DMS 273 (cell line): ENCODE measurements around the gene GRK1.
"Not testable (repeated sequence)": the region's sequence is repeated elsewhere in the genome, so short reads cannot be mapped to it uniquely, and the experiment has no call there.

ENCODE experiments used
- DNase-seq: peaks from one replicate; lab custom pipeline; 2025; ENCODE audit not compliant: unreplicated experiment; lab: John Stamatoyannopoulos, UW

Gene GRK1

DNA sequence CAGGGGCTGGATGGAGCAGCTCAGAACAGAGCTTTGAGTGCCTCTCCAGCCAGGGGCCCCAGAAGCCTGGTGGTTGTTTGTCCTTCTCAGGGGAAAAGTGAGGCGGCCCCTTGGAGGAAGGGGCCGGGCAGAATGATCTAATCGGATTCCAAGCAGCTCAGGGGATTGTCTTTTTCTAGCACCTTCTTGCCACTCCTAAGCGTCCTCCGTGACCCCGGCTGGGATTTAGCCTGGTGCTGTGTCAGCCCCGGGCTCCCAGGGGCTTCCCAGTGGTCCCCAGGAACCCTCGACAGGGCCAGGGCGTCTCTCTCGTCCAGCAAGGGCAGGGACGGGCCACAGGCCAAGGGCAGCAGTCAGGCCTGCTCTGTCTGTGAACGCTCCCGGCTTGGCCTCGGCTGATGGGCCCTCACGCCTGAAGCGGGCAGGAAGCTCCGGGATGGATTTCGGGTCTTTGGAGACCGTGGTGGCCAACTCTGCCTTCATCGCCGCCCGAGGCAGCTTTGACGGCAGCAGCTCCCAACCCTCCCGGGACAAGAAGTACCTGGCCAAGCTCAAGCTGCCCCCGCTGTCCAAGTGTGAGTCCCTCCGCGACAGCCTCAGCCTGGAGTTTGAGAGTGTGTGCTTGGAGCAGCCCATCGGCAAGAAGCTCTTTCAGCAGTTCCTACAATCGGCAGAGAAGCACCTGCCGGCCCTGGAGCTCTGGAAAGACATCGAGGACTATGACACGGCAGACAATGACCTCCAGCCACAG lies at the start of gene GRK1:
GRK1 (plus strand) TSS at position 269 of the 751 bp plus-strand sequence; CDS start at position 437, 168 bp downstream.
- peak; percentile 17 for DNase-seq

DNA sequence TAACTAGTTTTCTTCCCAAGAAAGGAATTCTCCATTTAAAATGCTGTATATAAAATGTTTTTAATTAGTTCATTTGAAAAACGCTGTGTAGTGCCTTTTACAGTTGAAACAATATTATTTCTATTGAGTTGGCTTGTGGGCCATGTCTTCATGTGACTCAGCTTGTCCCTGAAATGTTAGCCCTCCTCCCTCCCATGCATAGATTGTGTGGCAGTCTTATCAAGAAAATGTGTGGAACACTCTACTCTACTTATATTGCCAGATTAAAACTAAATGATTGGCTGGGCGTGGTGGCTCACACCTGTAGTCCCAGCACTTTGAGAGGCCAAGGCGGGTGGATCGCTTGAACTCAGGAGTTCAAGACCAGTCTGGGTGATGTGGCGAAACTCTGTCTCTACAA lies 49.1 kb upstream of the GRK1 start:
- no peak for DNase-seq

DNA sequence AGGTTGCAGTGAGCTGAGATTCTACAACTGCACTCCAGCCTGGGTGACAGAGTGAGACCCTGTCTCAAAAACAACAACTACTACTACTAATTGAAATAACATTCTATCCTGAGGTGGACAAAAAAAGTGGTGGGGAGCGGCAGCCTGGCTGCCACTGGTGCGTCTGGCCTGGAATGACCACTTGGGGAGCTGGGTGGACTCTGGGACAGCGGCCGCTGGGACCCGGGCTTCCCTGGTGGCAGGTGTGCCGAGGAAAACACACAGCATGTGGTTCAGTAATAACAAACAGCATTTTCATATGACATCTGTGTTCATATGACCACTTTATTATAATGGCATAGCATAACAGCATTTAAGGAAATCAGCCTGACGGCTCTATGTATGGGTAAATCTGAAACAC lies 48.6 kb upstream of the GRK1 start:
- DNase-seq, result no peak

DNA sequence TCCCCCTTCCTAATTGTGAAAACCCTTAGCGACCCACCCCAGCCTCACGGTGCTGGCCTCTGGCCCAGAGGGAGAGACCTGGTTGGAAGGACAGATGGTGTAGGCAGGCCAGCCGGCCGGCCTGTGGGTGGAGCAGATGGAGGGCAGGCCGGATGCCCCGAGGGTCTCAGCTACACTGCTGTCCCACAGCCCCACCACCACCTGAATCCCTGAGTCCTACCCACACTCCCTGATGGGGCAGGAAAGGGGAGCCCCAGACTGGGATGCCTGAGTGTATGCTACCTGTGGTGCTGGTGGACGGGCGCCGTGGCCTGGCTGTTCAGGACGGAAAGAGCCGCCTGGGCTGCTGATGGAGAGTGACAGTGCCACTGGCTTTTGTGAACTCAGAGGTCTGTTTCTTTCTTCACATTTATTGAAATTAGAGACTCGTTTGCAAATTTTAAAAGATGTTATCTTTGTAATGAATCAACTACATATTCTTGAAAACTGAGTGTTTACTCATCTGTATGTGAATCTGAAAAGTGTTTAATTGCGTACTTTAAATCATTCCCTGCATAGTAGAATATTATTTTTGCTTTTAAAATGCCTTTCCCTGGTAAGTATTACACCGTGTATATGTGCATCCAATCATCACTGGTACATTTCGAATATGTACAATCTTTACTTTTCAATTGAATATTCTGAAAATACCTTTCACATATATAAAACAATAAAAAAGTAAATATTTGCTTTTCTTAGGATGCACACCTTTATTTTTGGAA lies 46.8 kb upstream of the GRK1 start:
- DNase-seq, result peak; percentile 62

DNA sequence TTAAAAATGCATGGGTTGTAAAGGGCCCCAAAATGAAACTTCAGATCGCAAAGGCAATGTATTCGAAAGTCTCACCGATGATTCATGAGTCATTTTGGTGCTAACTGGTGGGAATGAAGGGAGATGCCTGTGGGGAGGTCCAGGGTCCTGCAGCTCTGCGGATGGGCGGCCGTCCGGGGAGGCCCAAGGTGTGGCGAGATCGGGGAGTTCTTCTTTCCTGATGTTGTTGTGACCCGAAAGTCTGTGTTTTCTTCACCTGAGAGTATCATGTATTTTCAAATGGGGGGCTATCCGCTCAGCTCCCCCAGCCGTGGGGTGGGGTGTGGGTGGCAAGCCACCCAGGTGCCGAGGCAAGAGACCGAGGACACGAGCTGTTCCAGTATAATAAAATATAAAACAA lies 46.0 kb upstream of the GRK1 start:
- DNase-seq, result no peak

DNA sequence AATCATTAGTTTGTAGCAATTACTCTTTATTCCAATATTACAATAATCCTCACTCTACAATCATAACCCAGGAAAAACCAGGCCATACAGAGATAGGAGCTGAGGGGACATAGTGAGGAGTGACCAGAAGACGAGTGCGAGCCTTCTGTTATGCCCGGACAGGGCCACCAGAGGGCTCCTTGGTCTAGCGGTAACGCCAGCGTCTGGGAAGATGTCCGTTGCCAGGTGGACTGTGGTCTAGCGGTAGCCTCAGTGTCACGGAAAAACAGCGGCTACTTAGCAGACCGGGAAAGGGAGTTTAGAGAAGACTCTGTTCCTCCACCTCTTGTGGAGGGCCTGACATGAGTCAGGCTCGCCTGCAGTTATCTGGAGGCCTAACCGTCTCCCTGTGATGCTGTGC lies 45.5 kb upstream of the GRK1 start:
- not testable (repeated sequence) for DNase-seq

DNA sequence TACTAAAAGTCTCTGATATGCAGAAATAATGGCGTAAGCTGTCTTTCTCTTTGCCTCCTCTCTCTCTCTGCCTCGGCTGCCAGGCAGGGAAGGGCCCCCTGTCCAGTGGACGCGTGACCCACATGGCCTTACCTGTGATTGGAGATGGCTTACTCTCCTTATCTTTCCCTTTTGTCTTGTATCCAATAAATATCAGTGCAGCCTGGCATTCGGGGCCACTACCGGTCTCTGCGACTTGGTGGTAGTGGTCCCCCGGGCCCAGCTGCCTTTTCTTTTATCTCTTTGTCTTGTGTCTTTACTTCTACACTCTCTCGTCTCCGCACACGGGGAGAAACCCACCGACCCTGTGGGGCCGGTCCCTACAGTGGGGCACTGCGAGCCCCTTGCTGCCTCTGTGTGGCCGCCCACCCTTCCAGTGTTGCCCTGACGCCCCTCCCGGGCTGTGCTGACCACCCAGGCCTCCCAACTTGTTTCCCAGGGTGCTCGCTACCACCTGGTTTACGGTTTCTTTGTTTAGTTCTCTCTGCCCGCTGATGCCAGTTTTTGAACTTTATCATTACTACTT lies 45.0 kb upstream of the GRK1 start:
- not testable (repeated sequence) for DNase-seq

DNA sequence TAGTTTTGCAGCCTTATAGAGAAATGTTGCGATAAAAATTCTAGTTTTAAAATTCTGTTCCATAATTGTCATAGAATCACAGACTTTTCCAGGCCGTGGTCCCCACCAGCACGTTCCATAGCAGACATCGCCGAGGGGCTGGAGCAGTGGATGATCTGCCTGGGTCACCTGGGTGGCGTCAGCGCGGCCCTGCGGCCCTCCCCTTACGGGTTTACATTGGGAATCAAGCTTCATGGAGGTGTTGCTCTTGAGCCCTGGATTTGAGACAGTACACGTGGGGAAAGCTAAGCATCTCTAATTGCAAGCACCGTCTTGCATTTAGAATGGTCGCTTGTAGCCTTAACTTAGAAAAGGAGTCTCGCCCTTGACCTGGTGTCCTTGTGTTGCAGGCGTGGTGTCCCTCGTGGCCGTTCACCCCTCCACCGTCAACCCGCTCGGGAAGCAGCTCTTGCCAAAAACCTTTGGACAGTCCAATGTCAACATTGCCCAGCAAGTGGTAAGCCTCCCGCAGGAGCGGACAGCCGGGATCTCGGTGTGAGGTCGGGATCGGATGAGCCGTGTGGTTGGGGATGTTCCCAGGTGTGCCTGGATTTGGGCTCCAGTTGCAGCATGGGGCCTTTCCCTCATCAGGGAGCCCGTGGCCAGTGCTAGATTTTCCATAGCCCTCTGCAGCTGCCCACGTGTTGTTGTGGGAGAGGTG lies 44.1 kb upstream of the GRK1 start:
- no peak for DNase-seq

DNA sequence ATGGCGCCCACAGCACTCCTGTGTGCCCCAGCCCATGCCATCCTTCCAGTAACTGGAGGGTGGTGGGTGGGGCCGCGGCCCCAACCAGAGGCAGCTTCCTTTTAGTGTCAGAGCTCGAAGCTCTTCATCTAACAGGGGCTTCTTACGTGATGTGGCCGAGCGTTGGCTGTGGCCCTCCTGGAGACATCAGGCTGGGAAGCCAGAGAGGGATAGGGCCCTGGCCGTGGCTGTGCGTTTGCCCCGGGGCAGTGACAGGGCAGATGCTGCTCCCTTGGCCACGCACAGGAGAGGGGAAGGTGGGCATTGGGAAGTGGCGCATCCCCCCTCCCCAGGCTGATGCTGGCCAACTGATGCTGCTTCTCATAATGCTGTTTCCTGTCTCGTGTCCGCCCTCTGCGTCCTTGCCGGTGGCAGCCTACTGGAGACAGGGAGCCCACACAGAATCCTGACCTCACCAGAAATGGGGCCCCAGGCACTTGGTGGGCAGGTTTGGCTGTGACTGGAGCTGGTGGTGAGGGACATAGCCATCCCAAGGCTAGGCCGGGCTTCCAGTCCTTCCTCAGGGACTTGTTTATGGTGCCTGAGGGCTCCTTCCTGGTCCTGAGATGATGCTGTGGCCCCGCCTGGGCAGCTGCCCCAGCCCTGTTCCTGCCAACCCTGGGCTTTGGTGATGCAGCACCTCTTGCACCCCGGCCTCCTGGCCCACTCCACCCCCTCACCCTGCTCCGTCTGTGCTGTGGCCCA lies 43.4 kb upstream of the GRK1 start:
- DNase-seq, result peak; percentile 10

DNA sequence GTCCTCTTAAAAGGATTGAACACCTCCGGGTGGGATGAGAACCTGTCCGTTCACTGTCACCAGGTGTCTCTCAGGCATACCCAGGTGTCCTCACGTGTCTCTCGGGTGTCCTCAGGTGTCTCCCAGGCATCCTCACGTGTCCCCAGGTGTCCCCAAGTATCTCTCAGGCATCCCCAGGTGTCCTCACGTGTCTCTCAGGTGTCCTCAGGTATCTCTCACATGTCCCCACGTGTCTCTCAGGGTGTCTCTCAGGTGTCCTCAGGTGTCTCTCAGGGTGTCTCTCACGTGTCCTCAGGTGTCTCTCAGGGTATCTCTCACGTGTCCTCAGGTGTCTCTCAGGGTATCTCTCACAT lies 42.8 kb upstream of the GRK1 start:
- no peak for DNase-seq

DNA sequence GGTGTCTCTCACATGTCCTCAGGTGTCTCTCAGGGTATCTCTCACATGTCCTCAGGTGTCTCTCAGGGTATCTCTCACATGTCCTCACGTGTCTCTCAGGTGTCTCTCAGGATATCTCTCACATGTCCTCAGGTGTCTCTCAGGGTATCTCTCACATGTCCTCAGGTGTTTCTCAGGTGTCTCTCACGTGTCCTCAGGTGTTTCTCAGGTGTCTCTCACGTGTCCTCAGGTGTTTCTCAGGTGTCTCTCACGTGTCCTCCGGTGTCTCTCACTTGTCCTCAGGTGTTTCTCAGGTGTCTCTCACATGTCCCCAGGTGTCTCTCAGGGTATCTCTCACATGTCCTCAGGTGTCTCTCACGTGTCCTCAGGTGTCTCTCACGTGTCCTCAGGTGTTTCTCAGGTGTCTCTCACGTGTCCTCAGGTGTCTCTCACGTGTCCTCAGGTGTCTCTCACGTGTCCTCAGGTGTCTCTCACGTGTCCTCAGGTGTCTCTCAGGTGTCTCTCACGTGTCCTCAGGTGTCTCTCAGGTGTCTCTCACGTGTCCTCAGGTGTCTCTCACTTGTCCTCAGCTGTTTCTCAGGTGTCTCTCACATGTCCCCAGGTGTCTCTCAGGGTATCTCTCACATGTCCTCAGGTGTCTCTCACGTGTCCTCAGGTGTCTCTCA lies 42.2 kb upstream of the GRK1 start:
- DNase-seq, result not testable (repeated sequence)

DNA sequence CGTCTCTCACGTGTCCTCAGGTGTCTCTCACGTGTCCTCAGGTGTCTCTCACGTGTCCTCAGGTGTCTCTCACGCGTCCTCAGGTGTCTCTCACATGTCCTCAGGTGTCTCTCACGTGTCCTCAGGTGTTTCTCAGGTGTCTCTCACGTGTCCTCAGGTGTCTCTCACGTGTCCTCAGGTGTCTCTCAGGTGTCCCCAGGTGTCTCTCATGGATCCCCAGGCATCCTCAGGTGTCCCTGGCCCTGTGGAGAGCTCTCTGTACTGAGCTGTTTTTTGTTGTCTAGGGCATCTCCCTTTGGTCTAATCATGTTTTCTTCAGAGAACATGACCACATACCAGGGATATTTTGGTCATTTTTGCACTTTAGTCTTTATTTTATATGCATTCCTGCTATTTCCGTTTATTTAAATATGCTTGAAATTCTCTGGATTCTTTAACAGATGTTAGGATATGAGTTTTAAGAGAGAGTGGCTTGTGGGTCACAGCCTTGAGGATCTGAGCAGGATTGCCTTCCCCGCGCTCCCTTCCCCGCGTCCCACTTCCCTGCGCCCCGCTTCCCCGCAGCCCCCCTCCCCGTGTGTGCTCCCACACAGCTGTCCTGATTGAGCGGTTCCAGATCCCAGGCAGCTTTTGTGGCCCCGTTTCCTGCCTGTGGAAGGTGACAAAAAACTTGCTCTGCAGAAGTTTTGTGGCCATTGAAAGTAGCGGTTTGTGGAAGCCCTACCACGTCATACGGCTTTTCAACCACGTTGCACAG lies 40.9 kb upstream of the GRK1 start:
- no peak for DNase-seq

DNA sequence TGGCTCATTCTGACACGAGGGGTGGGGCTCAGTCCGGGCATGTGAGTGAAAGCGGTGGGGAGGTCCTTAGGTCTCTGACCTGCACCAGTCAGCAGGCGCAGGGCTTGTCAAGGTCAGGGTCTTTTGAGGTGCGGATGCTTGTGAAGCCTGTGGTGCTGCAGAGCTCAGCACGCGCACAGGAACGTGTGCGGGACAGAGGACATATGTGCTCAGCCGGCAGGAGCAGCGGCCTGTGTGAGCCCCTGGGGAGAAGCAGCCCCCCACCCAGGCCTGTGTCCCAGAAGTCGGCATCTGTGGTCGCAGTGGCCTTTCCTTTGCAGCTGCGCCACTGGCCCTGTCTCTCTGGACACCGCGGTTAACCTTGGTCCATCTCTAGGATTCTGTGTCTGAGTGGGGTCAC lies 39.9 kb upstream of the GRK1 start:
- DNase-seq, result no peak

DNA sequence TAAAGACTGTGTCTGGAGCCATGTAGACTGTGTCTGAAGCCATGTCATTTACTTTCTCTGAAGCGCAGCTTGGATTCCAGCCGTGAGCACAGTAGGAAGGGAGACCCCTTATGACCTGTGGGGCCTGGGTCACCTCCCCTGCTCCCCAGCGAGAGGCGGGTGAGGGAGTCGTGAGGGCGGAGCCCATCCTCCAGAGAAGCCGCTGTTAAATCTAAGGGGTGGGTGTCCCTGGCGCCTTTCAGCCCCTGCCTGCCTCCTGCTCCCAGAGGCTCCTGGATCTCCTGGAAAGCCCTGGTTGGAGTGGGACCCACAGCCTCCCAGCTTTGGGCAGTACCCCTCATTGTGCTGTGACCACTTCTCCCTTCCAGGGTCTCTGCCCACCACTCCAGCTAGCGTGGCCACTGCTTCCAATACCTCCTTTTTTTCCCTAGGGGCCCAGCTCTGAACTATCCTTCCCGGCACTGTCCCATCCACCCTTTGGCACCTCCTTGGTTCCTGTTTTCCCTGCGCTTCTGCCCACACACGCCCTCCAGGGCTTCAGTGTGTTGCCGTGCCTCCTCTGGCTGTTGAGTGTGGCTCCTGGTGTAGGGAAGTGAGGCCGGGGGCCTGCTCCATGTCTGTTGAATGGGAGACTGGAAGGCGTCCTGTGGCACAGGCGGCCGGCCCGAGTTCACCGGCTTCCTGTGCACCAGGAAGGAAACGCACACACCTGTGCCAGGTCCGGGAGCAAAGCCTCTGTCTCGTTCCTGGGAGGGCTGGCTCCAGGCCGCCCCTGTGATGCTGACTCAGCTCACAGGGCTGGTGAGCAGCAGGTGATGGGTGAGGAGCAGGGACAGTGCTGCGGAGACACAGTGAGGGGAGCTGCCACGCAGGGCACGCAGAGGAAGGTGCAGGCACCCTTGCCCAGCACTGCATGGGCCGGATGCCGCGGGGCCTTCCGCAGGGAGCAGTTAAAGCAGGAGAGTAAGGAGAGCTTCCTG lies 38.4 kb upstream of the GRK1 start:
- no peak for DNase-seq

DNA sequence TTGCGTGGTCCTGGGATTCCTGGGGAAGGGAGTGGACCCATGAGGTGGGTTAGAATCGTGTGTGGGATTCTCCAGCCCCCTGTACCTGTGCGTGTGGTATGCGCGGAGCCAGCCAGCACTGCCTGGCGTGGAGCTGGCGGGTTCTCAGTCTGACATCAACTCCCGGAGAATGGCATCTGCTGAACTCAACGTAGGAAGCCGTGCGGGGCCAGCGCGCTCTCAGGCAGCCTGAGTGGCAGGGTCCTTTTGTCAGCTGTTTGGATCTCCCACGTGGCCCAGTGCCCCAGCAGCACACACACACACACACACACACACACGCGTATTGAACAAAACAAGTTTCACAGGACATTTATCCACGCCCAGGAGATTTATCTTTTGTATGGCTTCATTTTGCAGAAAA lies 37.2 kb upstream of the GRK1 start:
- no peak for DNase-seq

DNA sequence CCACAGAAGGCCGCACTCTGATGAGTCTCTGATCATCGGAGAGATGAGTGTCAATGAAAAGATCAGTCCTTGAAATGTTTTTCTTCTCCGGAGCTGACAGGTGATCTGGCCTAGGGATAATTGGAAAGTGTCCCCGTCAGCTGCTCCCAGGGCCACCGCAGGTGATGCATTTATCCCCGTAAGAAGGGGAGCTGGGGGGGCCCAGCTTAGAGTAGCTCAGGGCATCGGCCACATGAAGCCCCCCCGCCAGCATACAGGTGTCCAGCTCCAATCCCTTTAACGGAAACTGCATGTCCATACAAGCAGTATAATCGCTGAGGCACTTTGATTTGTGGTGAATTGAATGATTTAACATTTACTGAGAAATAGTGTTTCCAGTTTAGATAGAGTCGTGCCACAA lies 36.7 kb upstream of the GRK1 start:
- no peak for DNase-seq

DNA sequence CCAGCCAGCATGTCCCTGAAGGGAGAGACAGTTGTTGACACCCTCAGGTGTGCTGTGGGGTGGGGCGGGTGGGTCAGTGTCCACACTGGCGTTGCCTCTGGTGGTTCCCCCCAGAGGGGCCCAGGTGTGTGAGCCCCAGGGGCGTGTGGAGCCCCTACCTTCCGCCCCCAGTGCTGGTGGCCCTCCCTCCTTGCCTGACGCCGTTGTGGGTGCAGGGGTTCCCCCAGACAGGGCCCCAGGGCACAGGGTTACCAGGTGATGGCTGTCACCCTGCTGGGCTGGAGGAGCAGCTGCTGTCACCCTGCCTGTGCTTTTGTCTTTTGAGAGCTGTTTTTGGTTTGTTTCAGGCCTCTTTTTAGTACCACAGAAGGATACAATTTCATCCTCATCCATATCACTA lies 36.2 kb upstream of the GRK1 start:
- DNase-seq, result no peak

DNA sequence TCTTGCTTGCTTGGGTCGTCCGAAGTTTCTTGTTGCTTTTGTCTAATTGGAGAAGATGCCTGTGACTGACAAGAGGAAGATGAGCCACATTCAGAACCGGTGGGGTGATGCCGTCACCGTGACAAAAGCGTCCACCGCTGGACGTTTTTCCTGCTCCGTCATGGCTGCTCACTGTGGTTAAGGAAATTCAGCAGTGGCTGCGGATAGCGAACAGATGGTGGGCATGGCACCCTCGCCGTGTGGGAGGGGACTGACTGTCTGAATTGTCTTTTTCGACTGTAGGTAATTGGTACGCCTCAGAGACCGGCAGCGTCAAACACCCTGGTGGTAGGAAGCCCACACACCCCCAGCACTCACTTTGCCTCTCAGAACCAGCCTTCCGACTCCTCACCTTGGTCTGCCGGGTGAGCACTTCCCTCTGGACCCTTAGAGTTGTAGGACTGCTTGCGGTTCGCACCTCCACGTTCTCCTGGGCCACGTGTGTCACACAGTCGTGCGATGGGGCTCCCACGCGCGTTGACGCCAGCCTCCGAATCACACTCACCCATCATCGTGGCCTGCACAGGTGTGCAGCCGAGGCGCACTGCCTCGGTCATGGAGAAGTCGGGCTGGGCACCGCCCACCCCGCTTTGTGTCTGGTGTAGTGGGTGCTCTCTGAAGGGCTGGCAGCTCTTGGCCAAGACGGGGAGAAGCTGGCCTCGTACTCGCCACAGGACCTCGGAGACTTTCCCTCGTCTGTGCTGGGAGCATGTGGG lies 35.5 kb upstream of the GRK1 start:
- no peak for DNase-seq
